Astrocyte of the cerebellum (primary cell): ENCODE data around the gene CCND3.

Experiments used
- DNase-seq: peaks from one replicate; pipeline ENCODE4 v3.0.0-alpha.2; 2011; ENCODE audit warnings: low read depth
- H3K4me3 ChIP-seq: 2 replicates; pipeline ENCODE4 v1.5.1; 2011; ENCODE audit warnings: mild to moderate bottlenecking, low read depth, low read length, moderate library complexity
- CTCF ChIP-seq: IDR thresholded peaks from 2 replicates; pipeline ENCODE4 v1.5.1; 2012; ENCODE audit warnings: low read length, low read depth, moderate library complexity, mild to moderate bottlenecking; ENCODE audit errors: missing control alignments
- in situ Hi-C: cut with HindIII; loops from 2 replicates; pipeline ENCODE4 v1.10.0; 2017; ENCODE audit warnings: low sequenced_read_pairs

CCND3 gene

GRCh38 chr6:41895300-41896233 lies 46.0 kb downstream of the CCND3 start, which contains the start of gene USP49:
TSS of gene USP49 (minus strand) at chr6:41895375. CDS start at chr6:41806983, 88,392 bp downstream.
- TF ChIP-seq CTCF: no peak
- in situ Hi-C loops: no loop called here
- H3K4me3 ChIP-seq: peak within 1 kb of the TSS; percentile 59
- DNase-seq: peak; percentile 42

GRCh38 chr6:41894366-41895299 lies 47.0 kb downstream of the CCND3 start:
- in situ Hi-C loops: no loop called here

GRCh38 chr6:41892921-41893564 lies 48.6 kb downstream of the CCND3 start:
- in situ Hi-C loops: no loop called here
- no peak overlapping the region for H3K4me3 ChIP-seq
- DNase-seq: no peak
- no peak for TF ChIP-seq CTCF

More at GRCh38 chr6:41894366-41895299, 47.0 kb downstream of the CCND3 start:
- peak overlapping the region; percentile 59 for H3K4me3 ChIP-seq
- no peak for TF ChIP-seq CTCF
- DNase-seq: no peak

GRCh38 chr6:41887331-41887751 lies 54.3 kb downstream of the CCND3 start:
- DNase-seq: no peak
- in situ Hi-C loops: no loop called here
- no peak for TF ChIP-seq CTCF
- H3K4me3 ChIP-seq: no peak overlapping the region

GRCh38 chr6:41885930-41886329 lies 55.7 kb downstream of the CCND3 start:
- no peak for TF ChIP-seq CTCF
- no peak overlapping the region for H3K4me3 ChIP-seq
- in situ Hi-C loops: no loop called here
- DNase-seq: no peak

- in situ Hi-C loops: no loop called here
- no peak overlapping the region for H3K4me3 ChIP-seq
- no peak for TF ChIP-seq CTCF
- DNase-seq: no peak
These were observed 56.7 kb downstream of the CCND3 start for GRCh38 chr6:41884957-41885356.
